GM18909 (cell line): ENCODE measurements around the gene OR4F6.
"Not testable (repeated sequence)": the region's sequence is repeated elsewhere in the genome, so short reads cannot be mapped to it uniquely, and the experiment has no call there.

ENCODE experiments used
- ATAC-seq: cut with Tn5 transposase; IDR thresholded peaks from one replicate; pipeline ENCODE4 v1.9.1; 2021; ENCODE audit warnings: mild to moderate bottlenecking; ENCODE audit not compliant: unreplicated experiment, poor library complexity

Gene OR4F6, protein sequence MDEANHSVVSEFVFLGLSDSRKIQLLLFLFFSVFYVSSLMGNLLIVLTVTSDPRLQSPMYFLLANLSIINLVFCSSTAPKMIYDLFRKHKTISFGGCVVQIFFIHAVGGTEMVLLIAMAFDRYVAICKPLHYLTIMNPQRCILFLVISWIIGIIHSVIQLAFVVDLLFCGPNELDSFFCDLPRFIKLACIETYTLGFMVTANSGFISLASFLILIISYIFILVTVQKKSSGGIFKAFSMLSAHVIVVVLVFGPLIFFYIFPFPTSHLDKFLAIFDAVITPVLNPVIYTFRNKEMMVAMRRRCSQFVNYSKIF

DNA sequence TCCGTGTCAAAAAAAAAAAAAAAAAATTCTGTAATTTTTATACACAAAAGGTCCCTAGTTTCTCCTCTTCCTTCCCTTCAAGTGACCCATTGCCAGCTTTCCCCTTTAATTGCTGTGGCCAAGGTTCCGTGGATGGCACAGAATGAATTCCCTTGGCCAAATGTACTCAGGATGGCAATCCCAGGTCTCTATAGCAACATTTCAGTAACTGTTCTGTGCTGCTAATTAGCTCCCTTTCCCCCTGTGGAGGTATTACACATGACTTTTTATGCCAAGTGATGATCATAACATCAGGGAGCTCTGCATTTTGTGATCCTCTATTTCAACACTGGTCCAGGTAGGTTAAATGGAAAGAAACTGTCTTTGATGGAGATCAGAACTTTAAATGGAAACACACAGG lies at the start of gene OR4F6:
Gene OR4F6, plus strand, starts transcription at position 301 of the 400 bp plus-strand sequence. CDS start 2,211 bp downstream, outside the sequence.
- no peak for ATAC-seq

DNA sequence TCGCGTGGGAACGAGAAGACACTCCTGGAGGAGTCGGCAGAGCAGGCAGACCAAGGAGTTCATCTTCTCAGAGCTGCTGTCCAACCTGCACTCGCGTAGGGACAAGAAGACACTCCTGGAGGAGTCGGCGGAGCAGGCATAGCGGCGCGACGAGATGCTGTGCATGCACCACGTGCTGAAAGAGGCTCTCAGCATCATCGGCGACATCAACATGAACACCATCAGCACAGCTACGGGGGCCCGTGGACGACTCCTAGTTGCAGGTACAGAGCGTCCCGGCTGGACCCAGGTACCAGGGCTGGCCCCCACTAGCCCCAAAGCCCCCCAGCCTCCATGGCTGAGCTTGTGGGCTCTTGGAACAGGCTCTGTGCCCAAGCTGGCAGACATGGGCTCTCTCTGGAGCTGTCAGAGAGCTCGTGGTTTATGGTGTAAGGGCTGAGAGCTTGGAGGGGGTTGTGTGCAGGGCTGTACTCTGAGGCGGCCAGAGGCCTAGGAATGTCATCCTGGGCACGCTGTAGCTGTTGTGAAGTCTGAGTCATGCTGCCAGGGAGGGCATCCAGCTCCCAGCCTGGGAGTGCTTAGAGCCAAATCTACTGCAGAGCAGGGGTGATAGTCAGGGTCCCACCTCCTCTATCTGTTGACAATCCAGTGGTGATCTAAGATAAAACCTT lies 38.5 kb upstream of the OR4F6 start:
- ATAC-seq: not testable (repeated sequence)

DNA sequence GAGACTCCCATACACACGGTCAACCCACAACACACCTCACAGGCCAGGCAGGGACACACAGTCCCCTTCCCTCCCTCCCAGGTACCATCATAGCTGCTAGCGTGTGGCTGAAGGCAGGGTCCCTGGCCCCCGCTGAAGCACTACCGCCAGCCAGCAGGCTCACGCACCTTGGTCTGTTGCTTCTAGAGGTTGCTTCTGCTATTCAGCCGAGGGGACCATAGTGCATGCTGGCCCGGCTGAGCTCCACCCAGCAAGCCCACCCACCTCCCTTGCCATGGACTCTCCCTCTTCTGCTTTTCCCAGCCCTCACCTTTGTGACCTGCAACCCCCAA lies 38.0 kb upstream of the OR4F6 start:
- not testable (repeated sequence) for ATAC-seq

DNA sequence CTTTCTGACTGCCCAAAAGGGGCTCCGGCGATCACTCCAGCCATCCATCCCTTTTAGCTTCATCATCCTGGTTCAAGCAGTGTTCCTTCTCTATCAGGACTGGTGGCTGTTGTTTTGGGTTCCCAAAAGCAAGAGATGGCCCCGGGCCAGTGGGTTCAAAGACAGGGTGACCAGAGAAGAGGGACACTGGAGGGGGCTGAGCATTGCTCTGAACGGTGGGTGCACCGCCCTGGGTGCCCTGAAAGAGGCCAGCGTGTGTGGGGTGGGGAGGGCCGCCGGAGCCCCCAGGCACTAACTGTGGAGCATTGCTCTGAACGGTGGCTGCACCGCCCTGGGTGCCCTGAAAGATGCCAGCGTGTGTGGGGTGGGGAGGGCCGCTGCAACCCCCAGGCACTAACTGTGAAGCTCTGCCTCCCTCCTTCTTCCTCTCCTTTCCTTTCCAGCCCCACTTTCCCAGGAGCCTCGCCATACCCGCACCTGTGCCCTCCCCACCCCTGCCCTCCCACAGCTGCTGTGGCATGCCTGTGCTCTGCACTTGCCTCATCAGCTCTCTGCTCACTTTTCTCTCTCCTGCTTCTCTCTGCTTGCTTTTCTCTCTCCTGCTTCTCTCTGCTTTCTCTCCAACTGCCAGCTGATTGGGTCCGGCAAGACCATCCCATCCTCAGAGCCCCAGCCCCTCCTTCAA lies 37.4 kb upstream of the OR4F6 start:
- no peak for ATAC-seq

DNA sequence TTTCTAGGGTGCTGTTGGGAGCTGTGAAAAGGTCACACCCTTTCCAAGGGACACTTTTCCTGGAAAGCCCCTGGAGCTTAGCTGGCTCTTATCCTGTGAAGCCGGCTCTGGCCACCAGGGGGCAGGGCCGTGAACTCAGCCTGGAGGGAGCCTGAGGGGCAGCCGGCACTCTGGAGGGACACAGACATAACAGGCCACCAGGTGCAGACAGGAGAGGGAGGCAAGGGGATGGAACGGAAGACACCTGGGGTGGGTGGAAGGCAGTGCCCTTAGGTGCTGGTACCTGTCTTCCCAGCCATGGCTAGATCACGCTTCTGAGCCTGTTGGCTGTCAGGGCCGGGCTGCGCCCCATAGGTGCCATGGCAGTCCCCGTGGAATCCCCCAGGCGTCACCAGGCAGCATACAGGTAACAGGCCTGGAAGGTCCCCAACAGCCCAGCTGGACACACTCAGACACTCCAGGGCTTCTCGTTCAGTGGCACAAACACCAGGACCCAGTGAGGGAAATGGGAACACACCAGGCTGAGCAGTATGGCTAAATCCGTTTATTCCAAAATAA lies 36.1 kb upstream of the OR4F6 start:
- ATAC-seq: not testable (repeated sequence)

DNA sequence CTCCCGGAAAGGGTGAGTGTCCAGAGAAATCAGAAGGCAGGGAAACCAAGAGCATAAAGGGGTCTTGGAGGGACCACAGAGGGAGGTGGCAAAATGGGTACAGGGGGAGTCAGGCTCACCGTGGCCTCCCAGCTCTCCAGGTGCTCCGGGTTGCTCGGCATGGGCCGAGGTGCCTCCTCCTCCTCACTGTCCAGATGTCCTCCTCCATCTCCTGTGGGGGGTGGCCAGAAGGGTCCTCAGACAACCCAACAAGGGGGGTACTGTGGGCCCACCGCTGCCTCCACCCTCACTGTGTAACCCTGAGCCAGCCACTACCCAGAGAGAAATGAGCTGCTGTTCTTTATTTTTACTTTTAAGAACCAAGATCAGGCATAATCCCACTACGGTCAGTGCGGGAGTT lies 30.4 kb upstream of the OR4F6 start:
- ATAC-seq: no peak

DNA sequence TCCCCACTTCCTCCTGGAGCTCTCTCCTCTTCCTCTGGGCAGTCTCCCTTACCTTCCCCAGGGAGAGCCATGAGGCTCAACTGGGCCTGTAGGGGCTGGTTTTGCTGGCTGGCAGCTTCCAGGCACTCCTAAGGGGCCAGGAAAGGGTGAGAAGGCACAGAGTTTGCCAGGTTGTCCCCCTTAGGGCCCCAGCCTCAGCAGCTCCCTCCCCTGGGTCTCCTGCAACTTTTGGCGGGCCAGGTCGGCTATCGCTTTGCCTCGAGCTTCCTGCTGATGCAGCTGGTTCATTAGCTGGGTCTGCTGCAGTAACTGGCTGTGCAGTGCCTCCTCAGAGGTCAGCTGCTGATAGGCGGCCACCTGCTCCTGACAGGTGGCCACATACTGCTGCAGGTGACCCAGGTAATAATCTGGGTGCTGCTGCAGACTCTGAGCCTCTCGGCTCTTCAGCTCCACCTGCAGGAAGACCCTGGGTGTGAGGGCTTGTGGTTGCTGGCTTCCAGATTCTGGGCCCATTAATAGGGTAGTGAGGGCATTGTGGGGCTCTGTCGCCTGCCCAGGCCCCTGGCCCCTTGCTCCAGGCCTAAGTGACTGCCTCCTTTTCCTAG lies 29.7 kb upstream of the OR4F6 start:
- no peak for ATAC-seq

DNA sequence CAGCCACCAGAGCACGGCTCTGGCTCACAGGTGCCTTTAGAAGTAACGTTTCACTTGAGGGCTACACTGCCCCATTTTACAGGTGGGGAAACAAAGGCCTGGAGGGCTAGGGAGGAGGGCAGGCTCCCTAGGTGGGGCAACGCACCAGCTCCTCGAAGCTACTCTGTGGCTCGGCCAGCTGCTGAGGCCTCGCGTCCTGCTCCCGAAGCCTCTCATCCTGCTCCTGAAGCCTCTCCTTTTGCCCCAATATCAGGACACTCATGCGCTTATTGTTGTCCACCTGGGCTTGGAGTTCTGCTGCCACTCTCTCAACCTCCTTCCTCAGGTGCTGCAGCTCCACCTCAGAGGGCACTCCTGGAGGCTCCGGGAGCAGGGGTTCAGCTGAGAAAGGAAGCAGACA lies 28.2 kb upstream of the OR4F6 start:
- ATAC-seq: no peak

DNA sequence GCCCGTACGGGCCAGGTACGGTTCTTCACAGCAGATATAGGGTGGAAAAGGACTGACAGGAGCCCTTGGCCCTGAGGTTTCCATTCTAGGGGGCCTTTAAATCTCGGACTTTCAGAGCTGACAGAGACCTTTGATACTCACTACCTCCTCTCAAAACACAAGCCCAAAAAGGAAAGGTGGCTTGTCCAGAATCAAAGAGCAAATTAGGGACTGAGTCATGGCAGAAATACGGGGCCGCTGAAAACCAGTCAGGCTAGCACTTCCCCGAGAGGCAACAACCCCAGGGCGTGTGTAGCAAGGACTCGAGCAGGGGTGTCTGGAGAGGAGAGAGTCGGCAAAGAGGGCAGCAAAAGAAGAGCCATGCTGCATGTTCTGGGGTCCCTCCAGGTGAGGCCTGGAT lies 24.7 kb upstream of the OR4F6 start:
- ATAC-seq: not testable (repeated sequence)

DNA sequence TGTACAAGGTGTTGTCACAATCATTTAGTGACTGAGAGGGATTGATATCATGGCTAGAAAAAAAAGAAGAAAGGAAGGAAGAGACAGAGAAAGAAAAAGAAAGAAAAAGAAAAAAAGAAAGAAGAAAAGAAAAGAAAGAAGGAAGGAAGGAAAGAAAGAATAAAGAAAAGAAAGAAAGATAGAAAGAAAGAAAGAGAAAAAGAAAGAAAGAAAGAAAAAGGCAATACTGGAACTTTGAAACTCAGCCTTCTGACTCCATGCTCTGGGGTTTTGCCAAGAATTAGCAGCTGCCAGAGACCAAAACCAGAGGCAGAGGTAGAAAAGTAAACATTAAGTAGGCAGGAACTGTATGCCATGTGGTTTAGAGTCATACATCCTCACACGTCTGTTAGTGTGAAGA lies 23.1 kb upstream of the OR4F6 start:
- ATAC-seq: not testable (repeated sequence)

DNA sequence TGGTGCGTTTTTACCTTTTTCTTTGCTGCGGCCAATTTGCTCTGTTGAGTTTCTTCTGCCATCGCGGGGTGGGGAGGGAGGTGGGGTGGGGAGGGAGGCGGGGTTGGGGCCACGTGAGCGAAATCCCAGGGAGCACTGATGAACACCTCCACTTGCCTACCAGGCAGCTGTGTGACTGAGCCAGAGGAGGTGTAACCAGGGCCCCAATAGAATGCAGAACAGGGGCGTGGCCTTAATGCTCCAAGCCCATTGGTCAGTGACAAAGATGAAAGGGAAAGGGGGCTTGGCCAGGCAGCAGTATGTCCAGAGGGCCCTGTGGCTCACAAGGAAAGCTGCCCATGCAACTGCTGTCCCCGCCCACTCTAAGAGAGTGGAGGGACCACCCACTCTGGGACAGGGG lies 21.4 kb upstream of the OR4F6 start:
- no peak for ATAC-seq

DNA sequence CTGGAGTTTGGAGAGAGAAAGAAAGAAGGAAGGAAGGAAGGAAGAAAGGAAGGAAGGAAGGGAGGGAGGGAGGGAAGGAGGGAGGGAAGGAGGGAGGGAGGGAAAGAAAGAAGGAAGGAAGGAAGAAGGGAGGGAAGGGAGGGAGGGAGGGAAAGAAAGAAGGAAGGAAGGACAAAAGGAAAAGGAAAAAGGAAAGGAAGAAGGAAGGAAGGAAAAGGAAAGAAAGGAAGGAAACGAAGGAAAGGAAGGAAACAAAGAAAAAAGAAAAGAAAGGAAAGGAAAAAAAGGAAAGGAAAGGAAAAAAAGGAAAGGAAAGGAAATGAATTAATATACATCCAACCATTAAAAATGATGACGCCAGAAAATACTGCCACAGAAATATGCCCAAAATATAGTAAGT lies 18.7 kb upstream of the OR4F6 start:
- ATAC-seq: no peak

DNA sequence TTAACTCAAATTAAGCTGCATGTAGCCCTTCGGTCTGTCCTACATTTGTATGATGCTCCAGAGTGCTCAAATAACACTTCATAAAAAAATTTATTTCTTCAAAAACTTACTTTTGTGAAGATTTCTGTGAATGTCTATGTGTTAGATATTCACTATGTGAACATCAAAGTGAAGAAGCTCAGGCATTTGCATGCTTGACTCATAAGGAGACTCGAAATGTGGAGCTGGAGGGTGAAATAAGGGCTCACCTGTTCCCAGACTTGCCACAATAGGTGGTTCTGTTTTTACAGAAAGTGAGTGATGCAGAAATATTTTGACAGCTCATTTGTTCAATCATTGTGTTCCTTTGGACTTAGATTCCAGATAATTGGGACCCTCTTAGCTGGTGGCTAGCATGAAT lies 16.9 kb upstream of the OR4F6 start:
- ATAC-seq: not testable (repeated sequence)

DNA sequence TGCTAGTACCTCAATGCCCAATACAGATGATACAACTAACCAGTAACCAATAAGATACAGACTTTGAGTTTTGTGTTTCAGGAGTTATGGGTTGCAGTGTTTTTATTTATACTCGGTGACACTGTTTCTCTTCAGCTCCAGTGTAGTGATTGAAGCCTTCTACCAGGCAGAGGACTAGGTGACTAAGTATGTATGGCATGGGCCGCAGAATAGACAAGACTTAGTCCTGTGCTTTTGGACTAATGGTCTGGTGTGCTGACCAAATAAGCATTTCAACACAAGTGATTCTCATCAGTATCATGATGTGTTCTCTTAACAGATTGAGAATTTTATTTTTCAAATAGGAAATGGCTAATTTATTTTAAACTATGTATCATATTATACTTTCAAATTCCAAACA lies 15.3 kb upstream of the OR4F6 start:
- ATAC-seq: not testable (repeated sequence)

DNA sequence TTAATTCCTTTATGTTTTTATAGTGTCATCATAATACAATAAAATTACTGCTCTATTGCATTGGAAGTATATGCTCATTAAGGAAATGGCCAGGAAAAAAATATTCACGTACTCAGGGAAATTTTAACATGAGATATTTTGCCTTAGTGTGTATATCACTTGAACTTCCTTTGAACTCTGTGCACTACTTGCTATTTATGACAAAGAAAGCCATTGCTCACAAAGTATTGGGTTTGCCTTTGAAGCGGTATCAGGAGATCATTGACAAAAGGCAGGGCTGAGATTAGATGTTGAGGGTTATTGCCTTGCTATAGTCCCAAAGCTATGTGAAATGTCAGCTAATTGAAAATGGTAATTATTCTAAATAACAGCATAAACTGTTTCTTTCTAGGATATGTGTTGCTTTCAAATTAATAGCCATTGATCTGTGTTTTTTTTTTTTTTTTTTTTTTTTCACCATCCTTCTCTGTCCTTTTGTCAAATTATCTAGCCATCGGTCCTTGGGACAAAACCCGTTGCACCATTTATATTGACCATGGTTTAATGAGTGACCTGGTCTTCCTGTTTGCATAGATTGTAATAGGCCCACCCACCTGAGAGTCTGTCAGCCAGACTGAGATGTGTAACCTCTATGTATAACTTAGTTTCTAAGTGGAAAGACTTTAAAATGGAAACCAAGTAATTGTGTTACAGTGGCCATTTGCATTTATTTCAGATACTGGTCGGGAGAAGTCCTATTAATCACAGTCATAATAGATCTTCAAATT lies 14.6 kb upstream of the OR4F6 start:
- not testable (repeated sequence) for ATAC-seq

DNA sequence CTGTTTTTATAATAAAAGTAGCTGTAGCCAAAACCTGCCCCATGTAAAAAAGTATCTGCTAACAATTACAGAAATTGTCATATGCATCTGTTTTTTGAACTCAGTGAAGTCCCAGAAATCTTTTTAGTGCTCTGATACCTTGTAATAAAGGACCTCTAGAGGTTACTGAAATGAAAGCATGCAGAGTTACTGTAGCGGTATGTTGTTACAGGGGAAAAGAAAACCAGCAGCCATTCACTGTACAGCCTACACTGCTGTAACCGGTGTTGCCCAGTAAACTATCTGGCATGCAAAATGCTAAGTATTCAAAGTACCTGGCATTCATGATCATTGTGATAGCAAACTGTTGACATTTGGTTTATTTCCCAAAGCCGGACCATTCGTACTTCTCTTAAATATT lies 12.6 kb upstream of the OR4F6 start:
- ATAC-seq: not testable (repeated sequence)

DNA sequence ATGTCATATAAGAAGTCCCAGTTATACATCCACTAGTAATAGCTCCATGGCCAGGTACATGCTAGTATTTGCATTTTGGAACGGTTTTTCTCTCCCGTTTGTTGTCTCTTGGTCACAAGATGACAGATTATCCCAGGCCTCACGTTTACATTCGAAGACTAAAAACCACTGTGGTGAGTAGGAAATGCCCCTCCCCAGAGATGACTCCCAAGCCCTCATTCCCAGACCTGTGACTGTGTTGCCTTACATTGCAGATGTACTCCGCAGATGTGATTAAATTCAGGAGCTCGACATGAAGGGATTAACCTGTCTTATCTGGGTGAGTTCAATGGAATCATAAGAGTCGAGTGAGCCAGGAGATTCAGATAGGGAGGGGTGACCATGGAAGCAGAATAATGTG lies 9.3 kb upstream of the OR4F6 start:
- not testable (repeated sequence) for ATAC-seq

DNA sequence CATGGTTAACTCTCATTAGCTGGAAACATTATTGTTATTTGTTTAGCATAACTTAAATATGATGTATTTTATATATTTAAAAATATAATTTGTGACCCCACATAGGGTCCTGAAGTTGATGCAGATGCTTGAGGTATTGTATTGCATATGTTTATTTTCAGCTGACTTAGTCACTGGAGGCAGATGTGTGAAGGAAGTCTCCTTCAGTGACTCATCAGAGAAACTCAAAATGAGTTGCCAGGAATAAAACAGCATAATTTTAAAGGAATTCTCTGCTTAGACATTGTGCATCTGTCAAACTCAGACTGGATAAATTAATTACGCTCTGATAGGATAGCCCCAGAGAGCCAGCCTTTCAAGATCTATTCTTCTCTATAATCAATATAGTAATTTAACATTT lies 7.9 kb upstream of the OR4F6 start:
- no peak for ATAC-seq

DNA sequence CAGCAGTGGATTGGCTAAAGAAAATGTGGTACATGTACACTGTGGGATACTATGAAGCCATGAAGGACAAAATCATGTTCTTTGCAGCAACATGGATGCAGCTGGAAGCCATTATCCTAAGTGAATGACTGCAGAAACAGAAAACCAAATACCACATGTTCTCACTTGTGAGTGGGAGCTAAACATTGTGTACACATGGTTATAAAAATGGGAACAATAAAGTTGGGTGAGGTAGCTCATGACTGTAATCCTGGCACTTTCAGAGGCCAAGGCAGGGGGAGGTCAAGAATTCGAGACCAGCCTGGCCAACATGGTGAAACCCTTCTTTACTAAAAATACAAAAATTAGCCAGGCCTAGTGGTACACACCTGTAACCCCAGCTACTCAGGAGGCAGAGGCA lies 3.6 kb upstream of the OR4F6 start:
- ATAC-seq: no peak

DNA sequence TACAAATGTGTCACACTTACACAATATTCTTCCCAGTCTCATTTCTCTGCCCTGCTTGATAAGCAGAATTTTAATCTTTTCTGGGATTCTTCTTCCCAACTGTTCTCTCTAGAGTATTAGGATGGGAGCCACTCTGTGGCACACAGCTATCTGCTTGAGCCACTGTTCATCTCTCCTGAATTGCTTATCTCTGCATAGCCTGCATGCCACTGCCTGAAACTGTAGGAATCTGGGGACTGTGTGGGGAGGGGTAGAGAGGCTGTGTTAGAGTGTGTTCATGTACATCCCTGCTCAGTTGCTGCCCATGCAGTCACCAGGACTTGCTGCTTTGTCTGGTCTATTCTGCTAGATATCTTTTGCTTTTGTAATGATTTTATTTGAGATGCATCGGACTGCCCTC lies 2.3 kb upstream of the OR4F6 start:
- no peak for ATAC-seq
